Kidney capillary endothelial cell (primary cell): ENCODE measurements around the gene ZNF740.

ENCODE experiments used
- DNase-seq: peaks from one replicate; pipeline ENCODE4 v3.0.0-alpha.2; 2018; ENCODE audit warnings: low spot score

The ZNF740 gene

GRCh38 chr12:53214687-53215455, 34.3 kb downstream of the ZNF740 start:
- peak; percentile 91 for DNase-seq

GRCh38 chr12:53215497-53215896, 35.0 kb downstream of the ZNF740 start:
- no peak for DNase-seq

- no peak for DNase-seq
These were observed 36.8 kb downstream of the ZNF740 start for GRCh38 chr12:53217051-53217930.

- DNase-seq: no peak
These were observed 37.4 kb downstream of the ZNF740 start for GRCh38 chr12:53217931-53218307.

GRCh38 chr12:53218551-53219291, 38.2 kb downstream of the ZNF740 start:
- no peak for DNase-seq

DNA sequence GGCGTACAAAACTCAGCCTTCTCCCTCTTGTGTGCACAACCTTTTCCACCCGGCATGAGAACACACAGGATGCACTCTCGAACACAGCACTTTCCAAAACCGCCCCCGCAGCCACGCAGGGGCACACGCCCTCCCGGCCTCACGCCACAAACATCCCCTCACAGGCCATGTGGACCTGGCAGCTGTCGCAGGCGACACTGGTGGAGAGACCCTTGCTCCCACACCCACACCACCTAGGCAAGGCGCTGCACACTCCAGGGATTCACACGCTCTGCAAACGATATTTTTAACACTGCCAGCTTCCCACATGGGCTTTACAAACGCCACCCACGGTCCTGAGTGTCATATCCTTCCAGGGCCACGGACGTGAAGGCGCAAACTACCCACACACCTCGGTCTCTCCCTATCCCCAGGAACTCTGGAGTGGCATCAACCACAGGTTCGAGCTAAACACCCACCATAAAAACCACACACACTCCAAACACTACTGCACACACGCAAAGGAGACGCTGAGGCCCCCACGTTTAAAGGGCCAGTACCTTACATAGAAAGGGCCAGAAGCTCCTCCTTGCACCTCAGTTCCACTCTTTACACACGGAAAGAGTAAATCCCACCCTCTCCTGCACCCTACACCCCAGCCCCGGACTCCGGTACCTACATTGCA, 38.9 kb downstream of the ZNF740 start:
- DNase-seq: no peak

DNA sequence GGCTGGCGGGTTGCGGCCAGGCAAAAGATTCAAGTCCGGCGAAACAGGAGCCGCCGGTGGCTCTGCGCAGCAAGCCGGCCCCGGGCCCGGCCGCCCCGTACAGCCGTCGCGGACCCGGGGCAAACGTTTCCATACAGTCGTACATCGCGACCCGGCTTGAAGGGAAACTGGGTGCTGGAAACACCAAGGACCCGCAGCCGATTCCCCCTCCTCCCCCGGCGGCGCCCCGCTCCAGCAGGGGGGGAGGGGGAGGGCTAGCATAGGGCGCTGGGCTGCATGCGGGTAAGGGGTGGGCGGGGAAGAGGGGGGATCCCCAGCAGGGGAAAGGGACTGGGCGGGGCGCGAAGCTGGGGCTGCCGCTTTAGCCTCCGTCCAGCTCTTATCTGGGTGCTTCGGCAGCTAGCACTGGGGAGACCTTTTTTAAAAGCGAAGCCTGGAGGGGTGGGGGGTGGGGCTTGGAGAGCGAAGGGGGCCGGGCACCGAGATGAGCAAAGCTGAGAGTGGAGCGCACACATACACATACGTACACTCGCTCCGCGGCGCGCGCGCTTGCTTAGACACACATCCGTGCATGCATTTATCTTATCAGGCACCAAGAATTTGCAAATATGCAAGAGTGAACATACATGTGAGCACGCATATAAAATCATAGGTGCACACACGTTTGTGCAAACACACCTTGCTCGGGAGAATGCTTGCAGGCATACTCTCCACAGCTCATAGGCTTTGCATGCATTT, 39.6 kb downstream of the ZNF740 start:
- DNase-seq: peak; percentile 74

GRCh38 chr12:53220694-53221202, 40.2 kb downstream of the ZNF740 start:
- peak; percentile 83 for DNase-seq

DNA sequence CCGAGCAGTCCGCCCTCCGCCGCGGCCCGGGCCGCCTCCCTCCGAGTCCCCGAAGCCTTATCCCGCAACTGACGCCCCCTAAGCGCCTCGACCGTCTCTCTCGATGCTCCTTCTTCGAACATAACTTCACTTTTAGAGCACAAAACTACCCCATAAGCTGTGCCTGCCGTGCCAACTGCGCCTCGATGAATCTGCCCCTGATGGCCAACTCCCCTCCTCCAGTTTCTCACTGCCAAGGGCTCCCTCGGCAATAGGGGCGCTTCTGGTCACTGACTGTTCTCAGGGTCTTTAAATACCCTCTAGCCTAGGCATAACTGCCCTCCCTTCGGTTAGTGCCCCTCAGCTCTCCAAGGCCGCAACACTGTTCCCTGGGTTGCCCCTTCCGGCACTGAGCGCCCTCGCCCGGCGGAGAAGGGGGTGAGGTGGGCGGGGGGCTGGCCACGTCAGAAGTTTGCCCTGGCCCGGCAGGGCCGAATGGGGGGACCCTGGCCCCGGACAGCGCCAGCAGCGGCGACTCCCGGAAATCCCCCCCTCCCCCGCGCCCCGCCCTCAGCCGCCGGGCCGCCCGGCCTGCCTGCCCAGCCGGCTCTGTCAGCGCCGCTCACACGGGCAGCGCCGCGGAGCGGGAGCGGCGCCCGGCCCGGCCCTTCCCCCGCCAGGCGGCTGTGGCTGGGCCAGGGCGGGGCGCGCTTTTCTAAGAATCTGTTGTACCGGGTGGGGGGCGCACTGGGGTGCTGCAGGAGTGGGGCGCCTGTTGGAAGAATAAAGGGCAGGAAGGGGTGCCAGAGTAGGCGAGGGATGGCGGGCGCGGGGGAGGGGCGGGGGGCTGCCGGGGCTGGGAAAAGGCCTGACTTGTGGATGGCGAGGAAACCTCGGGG, 40.9 kb downstream of the ZNF740 start:
- no peak for DNase-seq

DNA sequence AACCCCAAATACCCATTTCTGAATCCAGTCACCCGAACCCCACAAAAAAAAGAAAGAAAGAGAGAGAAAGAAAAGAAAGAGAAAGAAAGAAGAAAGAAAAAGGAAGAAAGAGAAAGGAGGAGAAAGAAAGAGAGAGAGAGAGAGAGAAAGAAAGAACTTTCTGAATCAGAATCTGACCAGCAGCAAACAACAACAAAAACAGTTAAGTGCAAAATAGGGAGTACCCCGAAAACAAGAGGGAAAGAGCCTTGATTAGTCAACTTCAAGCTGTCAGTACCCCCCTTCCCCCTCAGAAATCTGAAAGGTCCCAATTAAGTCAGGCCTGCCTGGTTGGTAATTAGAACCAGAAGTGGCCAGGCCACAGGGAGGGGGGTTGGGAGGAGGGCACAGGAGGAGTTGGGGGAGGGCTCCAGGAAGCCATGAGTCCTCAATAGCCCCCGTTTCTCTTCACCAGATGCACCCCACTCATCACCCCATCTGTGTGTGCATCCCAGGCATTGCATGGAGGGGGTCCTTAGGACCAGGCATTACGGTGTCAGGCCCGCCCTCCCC, 41.7 kb downstream of the ZNF740 start:
- DNase-seq: no peak

DNA sequence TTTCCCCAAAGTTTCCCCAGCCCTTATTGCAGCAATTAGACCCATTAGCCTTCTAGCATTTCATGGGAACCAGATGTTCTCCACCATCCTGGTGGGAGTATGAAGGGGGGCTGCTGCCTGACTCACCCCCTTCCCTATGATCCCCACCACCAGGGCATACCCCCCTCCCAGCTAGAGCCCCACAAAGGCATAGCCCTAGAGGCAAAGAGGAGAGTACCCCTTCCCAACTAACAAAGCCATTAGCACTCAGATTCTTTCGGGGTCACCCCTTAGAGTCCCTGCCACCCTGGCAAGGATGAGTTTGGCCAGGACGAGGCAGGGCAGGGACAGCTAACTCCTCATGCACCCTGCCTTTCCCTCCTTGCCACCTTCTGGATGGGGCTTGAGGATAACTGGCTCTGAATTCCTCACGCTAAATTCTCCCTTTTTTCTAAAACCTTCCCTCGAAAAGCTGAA, 42.3 kb downstream of the ZNF740 start:
- DNase-seq: no peak

DNA sequence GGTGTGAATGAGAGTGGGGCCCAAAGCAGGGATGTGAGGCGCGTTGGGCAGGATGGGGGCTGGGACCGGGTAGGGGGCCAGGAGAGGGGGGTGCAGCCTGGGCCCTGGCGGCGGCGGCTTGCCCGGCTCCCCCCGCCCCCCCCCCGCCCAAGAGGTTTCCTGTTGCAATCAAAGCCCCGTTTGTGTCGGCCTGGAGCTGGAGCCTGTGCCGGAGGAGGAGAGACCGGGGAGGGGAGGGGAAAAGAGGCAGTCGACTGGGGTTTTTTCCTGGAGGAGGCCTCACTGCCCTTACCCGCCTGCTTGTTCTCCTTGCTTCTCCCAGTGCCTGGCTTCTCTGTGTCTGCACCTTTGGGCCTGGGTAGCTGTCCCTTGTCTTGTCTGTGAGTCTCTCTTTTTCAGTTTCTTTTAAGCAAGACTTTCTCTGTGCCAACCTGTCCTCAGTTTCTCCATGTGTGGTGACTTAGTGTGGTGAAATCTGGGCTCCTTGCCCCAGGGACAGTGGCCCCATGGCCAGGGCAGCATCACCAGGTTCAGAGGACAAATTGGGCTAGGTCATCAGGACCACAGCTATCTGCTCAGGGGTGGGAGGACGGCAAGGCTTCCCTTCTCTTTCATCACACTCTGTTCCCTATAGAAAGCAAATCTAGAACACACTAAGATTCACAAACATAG, 43.0 kb downstream of the ZNF740 start:
- DNase-seq: no peak

DNA sequence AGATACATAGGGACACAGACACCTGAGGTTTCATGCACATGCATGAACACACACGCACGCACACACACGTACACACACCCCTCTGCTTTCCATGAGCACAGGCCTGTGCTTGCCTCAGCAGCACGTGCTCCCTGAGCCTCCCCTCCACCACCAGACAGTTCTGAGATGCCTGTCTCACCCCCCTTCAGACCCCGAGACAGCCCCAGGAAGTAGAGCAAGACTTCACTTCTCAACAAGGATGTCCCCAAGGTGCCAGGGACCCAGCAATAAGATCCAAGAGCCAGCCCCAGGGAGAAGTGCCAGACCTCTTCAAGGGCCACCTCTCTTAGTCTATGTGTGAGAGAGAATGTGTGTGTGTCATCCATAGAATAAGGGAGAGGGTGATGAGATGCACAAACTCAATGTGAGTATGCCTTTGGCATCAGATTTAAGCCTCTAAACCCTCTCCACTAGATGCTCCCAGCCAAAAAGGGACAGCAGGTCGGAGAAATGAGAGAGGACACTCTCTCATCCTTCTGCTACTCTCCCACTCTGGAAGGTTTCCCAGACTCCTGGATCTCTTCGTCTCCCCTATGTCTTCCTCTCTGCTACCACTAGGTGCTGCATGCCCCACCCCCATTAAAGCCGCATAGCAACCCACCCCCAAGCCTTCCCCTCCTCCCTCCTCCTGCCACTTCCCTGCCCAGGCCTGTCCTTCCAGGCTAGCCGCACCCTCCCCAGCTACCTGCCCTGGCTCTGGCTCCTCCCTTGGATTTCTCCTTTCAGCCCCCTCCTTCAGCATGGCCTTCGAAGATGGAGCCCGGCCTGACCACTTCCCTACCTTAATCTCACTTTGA, 43.8 kb downstream of the ZNF740 start:
- no peak for DNase-seq

DNA sequence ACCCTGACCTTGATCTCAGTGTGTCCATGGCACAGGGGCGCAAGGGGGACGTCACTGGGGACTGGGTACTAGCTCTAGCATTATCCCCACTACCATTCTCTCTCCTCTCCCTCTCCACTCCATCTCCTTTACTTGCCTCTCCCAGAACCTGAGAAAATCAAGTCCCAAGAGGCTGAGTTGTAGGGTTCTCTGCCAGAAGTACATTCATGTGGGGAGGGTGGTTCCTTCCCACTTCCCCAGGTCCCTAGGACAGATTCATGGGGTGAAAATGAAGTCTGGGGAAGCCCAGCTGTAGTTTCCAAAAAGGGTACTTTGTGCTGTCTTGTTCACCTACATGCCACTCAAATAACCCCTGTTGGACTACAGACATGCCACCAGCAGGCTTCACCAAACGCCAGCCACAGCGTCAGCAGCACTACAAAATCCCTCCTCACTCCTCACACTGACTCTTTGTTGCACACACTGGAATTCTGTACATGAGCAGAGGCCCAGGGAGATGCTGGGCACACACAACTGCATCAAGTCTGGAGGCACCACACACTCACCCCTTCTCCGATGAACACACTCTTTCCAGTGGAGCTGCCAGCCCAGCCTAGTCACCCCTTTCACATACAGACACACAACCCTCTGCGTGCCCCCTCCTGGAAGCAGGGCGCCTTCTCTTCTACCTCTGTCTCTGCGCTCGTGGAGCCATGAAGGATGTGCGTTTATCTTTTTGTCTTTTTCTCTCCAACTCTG, 44.5 kb downstream of the ZNF740 start:
- no peak for DNase-seq

- DNase-seq: no peak
These were observed 45.3 kb downstream of the ZNF740 start for GRCh38 chr12:53225635-53226424.

- no peak for DNase-seq
These were observed 46.3 kb downstream of the ZNF740 start for GRCh38 chr12:53226815-53227214.

- no peak for DNase-seq
These were observed 46.8 kb downstream of the ZNF740 start for GRCh38 chr12:53227341-53227740.
